Astrocyte (in vitro differentiated cells and primary cell): ENCODE measurements around the gene SUFU.

Experiments
- CTCF ChIP-seq: IDR thresholded peaks from 2 replicates; pipeline ENCODE4 v1.5.1; 2011; ENCODE audit warnings: low read depth, mild to moderate bottlenecking, inconsistent platforms, low read length, moderate library complexity; ENCODE audit not compliant: insufficient read depth
- EZH2 ChIP-seq: IDR thresholded peaks from 2 replicates; pipeline ENCODE4 v1.6.1; 2012; ENCODE audit warnings: mild to moderate bottlenecking, low read length, inconsistent platforms; ENCODE audit not compliant: insufficient read depth

GRCh38 chr10:102559764-102560163, 56.0 kb downstream of the SUFU start:
- TF ChIP-seq CTCF (no peak), EZH2 (no peak)
